Spleen (tissue), 7 donors: ENCODE results near the gene RNF123.

Experiments
- POLR2A ChIP-seq, 3 donors: fragments of 450-650 bp; IDR thresholded peaks; one replicate each; pipeline ENCODE4 v1.5.1; 2017; ENCODE audit warnings: antibody characterized with exemption in 3 of 3, mild to moderate bottlenecking in 1 of 3
- POLR2AphosphoS5 ChIP-seq, 3 donors: sonication (generic); formaldehyde crosslinking; IDR thresholded peaks; one replicate each; pipeline ENCODE4 v1.5.1; 2017; ENCODE audit warnings: antibody characterized with exemption in 3 of 3
- TF ChIP-seq, protein P1 (sequence below), 11 experiments: fragments of 200-600 bp in 7 of 11; fragments of 450-650 bp in 4 of 11; sonication (generic) in 4 of 11; IDR thresholded peaks in 8 of 11; conservative IDR thresholded peaks in 3 of 11; 1 replicate in 7 of 11; 2 replicates in 4 of 11; pipeline versions ENCODE4 v1.4.0 to v1.8.0; 2016 to 2021; ENCODE audit warnings: antibody characterized with exemption in 11 of 11, inconsistent platforms in 4 of 11, mild to moderate bottlenecking in 1 of 11
- donor health status: DM: no; HTN: no; CAD: no; lungs with moderate emphysema.
- donor health status: DM: no; HTN: no; CAD: no.
- donor health status: DM: no; HTN: no; CAD: no.

DNA sequence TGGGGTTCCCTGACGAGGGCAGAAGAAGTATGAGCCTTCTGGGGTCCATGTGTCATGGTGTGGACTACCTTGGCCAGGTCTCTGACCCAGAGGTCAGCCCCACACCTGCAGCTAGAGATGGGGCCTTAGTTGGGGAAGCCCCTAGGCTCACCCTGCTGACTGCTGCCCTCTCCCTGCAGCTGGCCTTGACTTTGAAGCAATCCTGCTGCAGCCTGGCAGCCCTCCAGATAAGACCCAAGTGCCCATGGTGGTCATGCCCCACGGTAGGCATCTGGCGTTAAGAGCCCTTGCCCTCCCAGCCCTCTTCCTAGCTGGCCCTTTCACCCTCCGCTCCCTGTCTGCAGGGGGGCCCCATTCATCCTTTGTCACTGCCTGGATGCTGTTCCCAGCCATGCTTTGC lies 7.8 kb upstream of the RNF123 start:
- TF ChIP-seq, protein P1, sequence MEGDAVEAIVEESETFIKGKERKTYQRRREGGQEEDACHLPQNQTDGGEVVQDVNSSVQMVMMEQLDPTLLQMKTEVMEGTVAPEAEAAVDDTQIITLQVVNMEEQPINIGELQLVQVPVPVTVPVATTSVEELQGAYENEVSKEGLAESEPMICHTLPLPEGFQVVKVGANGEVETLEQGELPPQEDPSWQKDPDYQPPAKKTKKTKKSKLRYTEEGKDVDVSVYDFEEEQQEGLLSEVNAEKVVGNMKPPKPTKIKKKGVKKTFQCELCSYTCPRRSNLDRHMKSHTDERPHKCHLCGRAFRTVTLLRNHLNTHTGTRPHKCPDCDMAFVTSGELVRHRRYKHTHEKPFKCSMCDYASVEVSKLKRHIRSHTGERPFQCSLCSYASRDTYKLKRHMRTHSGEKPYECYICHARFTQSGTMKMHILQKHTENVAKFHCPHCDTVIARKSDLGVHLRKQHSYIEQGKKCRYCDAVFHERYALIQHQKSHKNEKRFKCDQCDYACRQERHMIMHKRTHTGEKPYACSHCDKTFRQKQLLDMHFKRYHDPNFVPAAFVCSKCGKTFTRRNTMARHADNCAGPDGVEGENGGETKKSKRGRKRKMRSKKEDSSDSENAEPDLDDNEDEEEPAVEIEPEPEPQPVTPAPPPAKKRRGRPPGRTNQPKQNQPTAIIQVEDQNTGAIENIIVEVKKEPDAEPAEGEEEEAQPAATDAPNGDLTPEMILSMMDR (IDR thresholded peaks at IDR 0.05 in 8 of 11, conservative IDR thresholded peaks at IDR 0.05 in 3 of 11) = no peak
- TF ChIP-seq POLR2A (IDR thresholded peaks at IDR 0.05) (no peak), POLR2AphosphoS5 (IDR thresholded peaks at IDR 0.05) (peak in 1 of 3 donors; percentile 20)
